ENCODE results near the gene AHNAK2.

Gene AHNAK2

DNA sequence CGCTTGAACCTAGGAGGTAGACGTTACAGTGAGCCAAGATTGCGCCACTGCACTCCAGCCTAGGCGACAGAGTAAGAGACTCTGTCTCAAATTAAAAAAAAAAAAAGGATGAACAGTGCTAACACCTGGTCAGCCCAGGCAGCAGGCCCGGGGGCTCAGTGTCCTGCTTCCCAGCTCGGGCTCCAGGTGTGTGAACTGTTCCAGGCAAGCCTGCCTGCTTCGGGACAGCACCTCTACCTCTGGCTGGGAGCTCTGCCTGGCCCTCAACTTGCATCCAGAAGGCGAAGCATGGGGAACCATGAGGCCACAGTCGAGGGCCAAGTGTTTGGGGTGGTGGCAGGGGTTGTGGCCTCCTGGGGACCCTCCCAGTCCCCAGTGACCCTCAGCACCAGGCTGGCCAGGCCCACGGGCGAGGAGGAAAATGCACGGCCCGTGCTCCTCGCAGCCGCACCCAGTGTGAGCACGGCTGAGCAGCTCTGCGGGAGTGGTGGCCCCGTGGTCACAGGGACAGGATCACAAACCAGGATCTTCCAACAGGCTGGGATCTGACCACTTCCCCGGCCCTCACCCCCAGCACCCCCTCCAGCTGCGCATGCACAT, 27.3 kb upstream of the AHNAK2 start:
- TF ChIP-seq EZH2phosphoT487 (IDR thresholded peaks at IDR 0.05; ENCODE audit: low read length) (no peak), EZH2 (optimal IDR thresholded peaks at IDR 0.05; ENCODE audit: low read depth, low read length) (no peak)
- TF ChIP-seq, protein P1, sequence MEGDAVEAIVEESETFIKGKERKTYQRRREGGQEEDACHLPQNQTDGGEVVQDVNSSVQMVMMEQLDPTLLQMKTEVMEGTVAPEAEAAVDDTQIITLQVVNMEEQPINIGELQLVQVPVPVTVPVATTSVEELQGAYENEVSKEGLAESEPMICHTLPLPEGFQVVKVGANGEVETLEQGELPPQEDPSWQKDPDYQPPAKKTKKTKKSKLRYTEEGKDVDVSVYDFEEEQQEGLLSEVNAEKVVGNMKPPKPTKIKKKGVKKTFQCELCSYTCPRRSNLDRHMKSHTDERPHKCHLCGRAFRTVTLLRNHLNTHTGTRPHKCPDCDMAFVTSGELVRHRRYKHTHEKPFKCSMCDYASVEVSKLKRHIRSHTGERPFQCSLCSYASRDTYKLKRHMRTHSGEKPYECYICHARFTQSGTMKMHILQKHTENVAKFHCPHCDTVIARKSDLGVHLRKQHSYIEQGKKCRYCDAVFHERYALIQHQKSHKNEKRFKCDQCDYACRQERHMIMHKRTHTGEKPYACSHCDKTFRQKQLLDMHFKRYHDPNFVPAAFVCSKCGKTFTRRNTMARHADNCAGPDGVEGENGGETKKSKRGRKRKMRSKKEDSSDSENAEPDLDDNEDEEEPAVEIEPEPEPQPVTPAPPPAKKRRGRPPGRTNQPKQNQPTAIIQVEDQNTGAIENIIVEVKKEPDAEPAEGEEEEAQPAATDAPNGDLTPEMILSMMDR (IDR thresholded peaks at IDR 0.05; ENCODE audit: low read length) = no peak
- no peaks in the 10 kb centered on the region for H3K4me1 ChIP-seq (ENCODE audit: low read length)

DNA sequence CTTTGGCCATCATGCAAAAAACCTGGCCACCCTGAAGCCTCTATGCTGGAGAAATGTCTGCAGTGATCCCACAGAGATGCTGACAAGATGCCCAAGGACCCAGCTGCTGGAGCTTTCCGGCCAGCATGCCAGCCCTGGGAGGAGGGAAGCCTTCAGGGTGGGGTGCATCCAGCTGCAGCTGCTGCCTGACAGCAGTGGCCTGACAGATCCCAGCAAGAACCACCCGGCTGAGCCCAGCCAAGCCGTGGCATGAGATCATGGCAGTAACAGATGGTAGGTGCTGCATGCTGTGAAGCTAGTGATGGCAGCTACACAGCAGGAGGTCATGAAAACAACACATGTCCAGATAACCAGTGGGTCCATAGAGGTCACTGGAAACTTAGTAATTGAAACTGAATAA, 21.2 kb upstream of the AHNAK2 start:
- no peak for TF ChIP-seq EZH2 (optimal IDR thresholded peaks at IDR 0.05; ENCODE audit: low read depth, low read length)
- TF ChIP-seq EZH2phosphoT487 (IDR thresholded peaks at IDR 0.05; ENCODE audit: low read length) = no peak
- TF ChIP-seq, protein P1 (IDR thresholded peaks at IDR 0.05; ENCODE audit: low read length) = no peak
- H3F3A ChIP-seq (ENCODE audit: insufficient read depth, low read length) = no peaks in the 10 kb centered on the region
- H3K4me2 ChIP-seq (ENCODE audit: low read depth, low read length) = no peak overlapping the region
- H4K20me1 ChIP-seq (ENCODE audit: insufficient read depth, low read length) = no peaks in the 10 kb centered on the region
- no peaks in the 10 kb centered on the region for H3K9me3 ChIP-seq (replicated peaks; ENCODE audit: insufficient read depth, low read length)
- H3K4me3 ChIP-seq (ENCODE audit: low read length) = no peak overlapping the region
- H3K27me3 ChIP-seq (replicated peaks; ENCODE audit: insufficient read depth, low read length) = no peaks in the 10 kb centered on the region
- no peak overlapping the region for H3K9ac ChIP-seq (ENCODE audit: low read length)
- DNase-seq = no peak
- H3K36me3 ChIP-seq (replicated peaks; ENCODE audit: insufficient read depth, low read length) = no peaks in the 10 kb centered on the region
- no peak overlapping the region for H3K27ac ChIP-seq (ENCODE audit: low read length)
- no peaks in the 10 kb centered on the region for H3K79me2 ChIP-seq (ENCODE audit: low read length)
- H3K4me1 ChIP-seq (ENCODE audit: low read length) = no peaks in the 10 kb centered on the region
- H2AFZ ChIP-seq (ENCODE audit: low read length) = no peak overlapping the region
- H3K9me2 ChIP-seq (replicated peaks; ENCODE audit: insufficient read depth, low read length) = no peaks in the 10 kb centered on the region

More for the DNA sequence above, 27.3 kb upstream of the AHNAK2 start:
- H3K4me2 ChIP-seq (ENCODE audit: low read depth, low read length) = no peak overlapping the region
- no peak overlapping the region for H3K4me3 ChIP-seq (ENCODE audit: low read length)
- H3K9me2 ChIP-seq (replicated peaks; ENCODE audit: insufficient read depth, low read length) = no peaks in the 10 kb centered on the region
- H4K20me1 ChIP-seq (ENCODE audit: insufficient read depth, low read length) = no peaks in the 10 kb centered on the region
- no peak overlapping the region for H2AFZ ChIP-seq (ENCODE audit: low read length)
- H3F3A ChIP-seq (ENCODE audit: insufficient read depth, low read length) = no peaks in the 10 kb centered on the region
- no peak overlapping the region for H3K9ac ChIP-seq (ENCODE audit: low read length)
- H3K79me2 ChIP-seq (ENCODE audit: low read length) = peaks cover 8% of the 10 kb centered on the region
- no peak overlapping the region for H3K27ac ChIP-seq (ENCODE audit: low read length)
- no peaks in the 10 kb centered on the region for H3K27me3 ChIP-seq (replicated peaks; ENCODE audit: insufficient read depth, low read length)
- no peaks in the 10 kb centered on the region for H3K9me3 ChIP-seq (replicated peaks; ENCODE audit: insufficient read depth, low read length)
- no peak for DNase-seq
- H3K36me3 ChIP-seq (replicated peaks; ENCODE audit: insufficient read depth, low read length) = no peaks in the 10 kb centered on the region; the same call in 1 of the 2 replicates

DNA sequence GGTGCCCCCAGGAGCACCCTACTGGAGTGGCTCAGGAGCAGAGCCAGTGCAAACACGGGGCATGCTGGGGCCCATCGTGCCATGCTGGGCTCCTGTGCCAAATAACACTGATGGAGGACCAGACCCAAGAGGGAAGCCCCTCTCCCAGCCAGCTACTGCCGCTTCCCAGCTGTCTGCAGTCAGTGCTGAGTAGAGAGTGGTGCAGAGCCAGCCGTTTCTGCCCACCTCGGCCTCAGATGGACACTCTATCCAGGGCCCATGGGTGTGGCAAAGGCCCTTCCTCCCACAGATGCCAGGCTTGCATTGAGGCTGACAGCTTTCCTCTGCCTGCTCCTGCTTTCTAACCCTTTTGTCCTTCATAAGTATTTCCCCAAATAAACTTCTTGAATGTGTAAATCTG, 20.6 kb upstream of the AHNAK2 start:
- Histone ChIP-seq H3K4me3 (ENCODE audit: low read length) (no peak overlapping the region), H3K36me3 (replicated peaks; ENCODE audit: insufficient read depth, low read length) (no peaks in the 10 kb centered on the region), H3K27me3 (replicated peaks; ENCODE audit: insufficient read depth, low read length) (no peaks in the 10 kb centered on the region), H4K20me1 (ENCODE audit: insufficient read depth, low read length) (no peaks in the 10 kb centered on the region), H3K9me3 (replicated peaks; ENCODE audit: insufficient read depth, low read length) (no peaks in the 10 kb centered on the region), H3K4me1 (ENCODE audit: low read length) (no peaks in the 10 kb centered on the region), H2AFZ (ENCODE audit: low read length) (no peak overlapping the region), H3F3A (ENCODE audit: insufficient read depth, low read length) (no peaks in the 10 kb centered on the region), H3K4me2 (ENCODE audit: low read depth, low read length) (no peak overlapping the region), H3K9me2 (replicated peaks; ENCODE audit: insufficient read depth, low read length) (no peaks in the 10 kb centered on the region), H3K79me2 (ENCODE audit: low read length) (no peaks in the 10 kb centered on the region), H3K27ac (ENCODE audit: low read length) (no peak overlapping the region), H3K9ac (ENCODE audit: low read length) (no peak overlapping the region)
- no peak for DNase-seq
- no peak for TF ChIP-seq EZH2phosphoT487 (IDR thresholded peaks at IDR 0.05; ENCODE audit: low read length)
- TF ChIP-seq EZH2 (optimal IDR thresholded peaks at IDR 0.05; ENCODE audit: low read depth, low read length) = no peak
- TF ChIP-seq, protein P1 (IDR thresholded peaks at IDR 0.05; ENCODE audit: low read length) = no peak

All from MM.1S (cell line).